A673 (cell line): Measurements from ENCODE around the gene ATE1. TPM values are rescaled to one million over a fixed set of nuclear protein-coding genes. Genes with fewer than 3 reads are reported as not detected.

Experiments
- BruUV-seq: library from RNA; stranded (reverse); fragments of 400-500 nt; replicated peaks from 2 replicates; lab custom pipeline; 2021; lab: Mats Ljungman, UMichigan
- CTCF ChIA-PET: fragments of 300-600 bp; sonication (Branson Sonifier 250); formaldehyde crosslinking; loops from one replicate; lab custom pipeline; 2022; ENCODE audit warnings: antibody characterized with exemption; lab: Charles Lee
- POLR2A ChIA-PET: fragments of 300-600 bp; sonication (Branson Sonifier 250); formaldehyde crosslinking; loops from one replicate; lab custom pipeline; 2022; ENCODE audit warnings: antibody characterized with exemption; ENCODE audit not compliant: low non-redundant PET; lab: Charles Lee
- DNase-seq: peaks from one replicate; pipeline ENCODE4 v3.0.0-alpha.2; 2015; ENCODE audit warnings: low spot score
- H3K27ac ChIP-seq: fragments of 200-600 bp; sonication (generic); 2 replicates; pipeline ENCODE4 v1.5.1; 2016; ENCODE audit warnings: mixed run types, low read depth, mild to moderate bottlenecking, mixed read lengths, antibody characterized with exemption, low read length; ENCODE audit not compliant: poor library complexity, severe bottlenecking
- H3K27me3 ChIP-seq: fragments of 200-600 bp; sonication (generic); replicated peaks from 2 replicates; pipeline ENCODE4 v1.6.1; 2017; ENCODE audit warnings: mixed run types, low read depth, mild to moderate bottlenecking, mixed read lengths, antibody characterized with exemption, low read length; ENCODE audit not compliant: insufficient read depth, poor library complexity
- H3K36me3 ChIP-seq: fragments of 200-600 bp; sonication (generic); 2 replicates; pipeline ENCODE4 v1.6.1; 2016; ENCODE audit warnings: mixed run types, mild to moderate bottlenecking, mixed read lengths, antibody characterized with exemption, low read length; ENCODE audit not compliant: insufficient read depth, poor library complexity, severe bottlenecking
- H3K4me1 ChIP-seq: fragments of 200-600 bp; sonication (generic); 2 replicates; pipeline ENCODE4 v1.6.1; 2017; ENCODE audit warnings: mixed run types, mild to moderate bottlenecking, mixed read lengths, antibody characterized with exemption, low read length; ENCODE audit not compliant: insufficient read depth, poor library complexity, severe bottlenecking
- H3K4me3 ChIP-seq: fragments of 200-600 bp; sonication (generic); 2 replicates; pipeline ENCODE4 v1.5.1; 2016; ENCODE audit warnings: low read depth, mixed run types, mild to moderate bottlenecking, mixed read lengths, low read length; ENCODE audit not compliant: poor library complexity, severe bottlenecking
- H3K9me3 ChIP-seq: fragments of 200-600 bp; sonication (generic); 2 replicates; pipeline ENCODE4 v1.6.1; 2016; ENCODE audit warnings: mixed run types, low read depth, mild to moderate bottlenecking, mixed read lengths, antibody characterized with exemption, low read length; ENCODE audit not compliant: poor library complexity, severe bottlenecking
- EZH2 ChIP-seq: fragments of 200-600 bp; sonication (generic); IDR thresholded peaks from 2 replicates; pipeline ENCODE4 v1.6.1; 2017; ENCODE audit warnings: borderline replicate concordance, low read depth, mild to moderate bottlenecking, mixed read lengths, antibody characterized with exemption, low read length; ENCODE audit not compliant: poor library complexity, severe bottlenecking
- intact Hi-C: fragments of 100-400 bp; cut with micrococcal nuclease; formaldehyde crosslinking; loops from one replicate; pipeline ENCODE4 v1.10.0; 2022; ENCODE audit not compliant: unreplicated experiment
- total RNA-seq: library from RNA; stranded (reverse); gene quantifications from 2 replicates; pipeline ENCODE4 v1.2.3, GENCODE V29; 2021
- TF ChIP-seq, protein P1 (sequence below): fragments of 300-800, 200-600 bp; sonication (generic); conservative IDR thresholded peaks from 2 replicates; pipeline ENCODE4 v1.5.1; 2017; ENCODE audit warnings: low read depth, mild to moderate bottlenecking, antibody characterized with exemption, low read length, moderate library complexity, mixed read lengths

The ATE1 gene
- total RNA-seq, 1 experiment from 2014 or later, result 27.0 TPM

DNA sequence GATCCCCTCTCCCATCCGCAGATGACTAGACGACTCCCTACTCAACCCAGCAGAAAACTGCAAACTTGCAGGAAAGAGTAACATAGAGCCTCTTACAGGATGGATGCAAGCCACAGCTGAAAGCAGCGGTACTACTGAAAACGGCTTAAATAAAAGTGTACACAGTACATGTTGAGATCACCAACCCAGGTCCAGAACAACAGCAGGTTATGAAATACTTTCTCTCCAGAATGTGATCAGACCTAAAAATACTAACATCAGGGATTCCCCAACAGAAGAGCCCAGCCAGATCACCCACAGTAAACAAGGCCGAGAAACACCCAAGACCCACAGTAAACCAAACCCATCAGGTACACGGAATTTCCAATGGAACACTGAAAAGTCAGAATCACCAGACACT, 13.2 kb downstream of the ATE1 start:
- ChIA-PET POLR2A (no interaction called here), CTCF (no interaction called here)
- no peak for TF ChIP-seq EZH2
- TF ChIP-seq, protein P1, sequence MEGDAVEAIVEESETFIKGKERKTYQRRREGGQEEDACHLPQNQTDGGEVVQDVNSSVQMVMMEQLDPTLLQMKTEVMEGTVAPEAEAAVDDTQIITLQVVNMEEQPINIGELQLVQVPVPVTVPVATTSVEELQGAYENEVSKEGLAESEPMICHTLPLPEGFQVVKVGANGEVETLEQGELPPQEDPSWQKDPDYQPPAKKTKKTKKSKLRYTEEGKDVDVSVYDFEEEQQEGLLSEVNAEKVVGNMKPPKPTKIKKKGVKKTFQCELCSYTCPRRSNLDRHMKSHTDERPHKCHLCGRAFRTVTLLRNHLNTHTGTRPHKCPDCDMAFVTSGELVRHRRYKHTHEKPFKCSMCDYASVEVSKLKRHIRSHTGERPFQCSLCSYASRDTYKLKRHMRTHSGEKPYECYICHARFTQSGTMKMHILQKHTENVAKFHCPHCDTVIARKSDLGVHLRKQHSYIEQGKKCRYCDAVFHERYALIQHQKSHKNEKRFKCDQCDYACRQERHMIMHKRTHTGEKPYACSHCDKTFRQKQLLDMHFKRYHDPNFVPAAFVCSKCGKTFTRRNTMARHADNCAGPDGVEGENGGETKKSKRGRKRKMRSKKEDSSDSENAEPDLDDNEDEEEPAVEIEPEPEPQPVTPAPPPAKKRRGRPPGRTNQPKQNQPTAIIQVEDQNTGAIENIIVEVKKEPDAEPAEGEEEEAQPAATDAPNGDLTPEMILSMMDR, result no peak
- BruUV-seq, result no TSS peak
- no peaks in the 10 kb centered on the region for H3K27me3 ChIP-seq
- peaks cover 10% of the 10 kb centered on the region for H3K4me1 ChIP-seq
- H3K9me3 ChIP-seq, result no peaks in the 10 kb centered on the region
- intact Hi-C loops, result no loop called here
- DNase-seq, result no peak
- H3K27ac ChIP-seq, result no peak overlapping the region
- H3K4me3 ChIP-seq, result no peak overlapping the region
- H3K36me3 ChIP-seq, result no peaks in the 10 kb centered on the region

DNA sequence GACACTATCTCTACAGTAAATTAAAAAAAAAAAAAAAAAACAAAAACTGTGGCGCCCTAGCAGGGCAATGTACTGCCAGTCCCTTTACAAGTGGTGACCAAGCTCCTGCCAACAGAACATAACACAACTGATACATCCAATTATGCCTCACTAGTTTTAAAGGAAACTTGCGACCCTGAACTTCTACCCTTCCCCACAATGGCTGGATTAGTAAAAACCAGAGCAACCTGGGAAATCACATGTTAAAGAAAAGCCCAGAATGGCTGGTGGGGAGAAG, 16.5 kb downstream of the ATE1 start:
- Histone ChIP-seq H3K4me1 (peaks cover 6% of the 10 kb centered on the region), H3K36me3 (no peaks in the 10 kb centered on the region), H3K27me3 (no peaks in the 10 kb centered on the region), H3K4me3 (no peak overlapping the region), H3K9me3 (no peaks in the 10 kb centered on the region), H3K27ac (no peak overlapping the region)
- CTCF ChIA-PET, result no interaction called here
- intact Hi-C loops, result no loop called here
- no peak for DNase-seq
- TF ChIP-seq, protein P1, result no peak
- no peak for TF ChIP-seq EZH2
- no TSS peak for BruUV-seq
- POLR2A ChIA-PET, result no interaction called here

DNA sequence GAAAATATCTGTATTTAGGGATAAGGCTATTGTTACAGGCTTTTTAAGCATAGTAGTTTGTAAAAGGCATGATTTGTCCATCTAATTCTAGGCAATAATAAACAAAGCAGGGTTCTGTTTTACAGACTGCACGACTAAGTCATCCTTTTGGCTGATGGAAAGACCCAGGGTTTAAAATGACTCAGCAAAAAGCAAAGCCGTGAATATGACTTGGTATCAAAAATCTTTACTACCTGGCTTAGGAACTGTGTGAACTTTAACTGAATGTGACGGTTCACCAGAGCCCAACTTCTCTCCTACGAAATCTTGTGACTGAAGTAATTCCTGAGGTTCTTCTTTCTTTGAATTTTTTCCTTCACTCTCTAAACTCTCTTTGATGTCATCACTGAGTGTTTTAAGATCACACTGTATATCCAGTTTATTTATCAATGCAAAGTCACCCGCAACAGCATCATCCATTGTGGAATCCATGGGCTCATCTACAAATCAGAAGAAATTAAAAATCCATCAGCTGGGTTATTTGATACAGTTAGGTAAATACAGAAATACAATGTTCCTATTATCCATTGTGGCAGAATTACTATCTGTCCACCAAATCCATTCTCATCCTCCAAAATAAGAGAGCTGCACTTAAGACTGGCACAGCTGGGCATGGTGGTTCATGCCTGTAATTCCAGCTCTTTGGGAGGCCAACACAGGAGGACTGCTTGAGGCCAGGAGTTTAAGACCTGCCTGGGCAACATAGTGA, 17.0 kb downstream of the ATE1 start:
- H3K4me3 ChIP-seq, result no peak overlapping the region
- H3K36me3 ChIP-seq, result no peaks in the 10 kb centered on the region
- POLR2A ChIA-PET, result no interaction called here
- no peaks in the 10 kb centered on the region for H3K27me3 ChIP-seq
- BruUV-seq, result TSS peak; percentile 20
- CTCF ChIA-PET, result no interaction called here
- H3K4me1 ChIP-seq, result peaks cover 6% of the 10 kb centered on the region
- peak; percentile 4 for DNase-seq
- TF ChIP-seq, protein P1, result no peak
- TF ChIP-seq EZH2, result no peak
- intact Hi-C loops, result no loop called here
- peak overlapping the region; percentile 39 for H3K27ac ChIP-seq
- no peaks in the 10 kb centered on the region for H3K9me3 ChIP-seq
